Measurements from ENCODE around the gene EMILIN1.
A peak's percentile ranks its signal among the peaks of the same experiment; 100 is the strongest.

EMILIN1 gene

DNA sequence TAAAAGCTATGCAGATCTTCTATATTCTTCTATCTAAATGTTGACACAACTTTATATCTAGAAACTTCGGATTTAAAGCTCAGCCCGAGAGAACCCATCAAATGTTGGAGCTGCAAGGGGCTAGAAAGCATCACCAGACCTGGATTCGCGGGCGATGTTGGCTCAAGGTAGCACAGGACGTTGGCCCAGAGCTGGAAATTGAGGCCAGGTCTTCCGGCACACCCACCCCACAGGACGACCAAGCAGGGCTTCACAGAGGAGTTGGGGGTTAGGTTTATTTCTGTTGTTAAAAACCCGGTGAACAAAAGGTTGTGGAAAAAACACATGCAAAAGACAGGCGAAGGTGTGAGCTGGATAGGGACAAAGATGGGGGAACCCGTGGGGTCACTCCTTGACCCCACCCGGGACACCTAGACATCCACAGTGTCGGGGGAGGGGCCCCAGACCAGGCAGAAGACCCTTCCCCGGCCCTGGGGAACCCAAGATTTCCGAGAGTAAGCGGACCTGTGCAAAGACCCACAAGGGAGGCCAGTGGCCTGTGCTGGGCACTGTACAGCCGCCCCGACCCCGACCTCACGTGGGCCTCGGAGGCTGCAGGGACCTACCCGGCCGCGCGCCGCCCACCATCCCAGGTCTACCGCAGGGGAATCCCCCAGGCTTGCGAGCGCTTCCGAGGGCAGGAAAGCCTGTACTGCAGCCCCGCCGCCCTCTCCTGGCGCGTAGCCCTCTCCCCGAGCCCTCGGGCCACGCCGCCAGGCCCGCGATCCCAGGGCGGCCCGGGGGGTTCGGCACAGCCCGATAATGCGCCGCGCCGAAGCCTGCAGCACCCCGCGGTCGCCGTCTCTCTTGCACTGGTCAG lies 28.8 kb upstream of the EMILIN1 start:
- H3K36me3 Mint-ChIP-seq (ENCODE audit: low read depth) = peaks cover 14% of the 10 kb centered on the region
- no peaks in the 10 kb centered on the region for H3K9me3 Mint-ChIP-seq
- H3K4me1 Mint-ChIP-seq (ENCODE audit: low read depth) = peaks cover 25% of the 10 kb centered on the region
- peak overlapping the region; percentile 100 for H3K27ac Mint-ChIP-seq
- peak overlapping the region; percentile 97 for H3K4me3 Mint-ChIP-seq
- peaks cover 7% of the 10 kb centered on the region for H3K27me3 Mint-ChIP-seq (ENCODE audit: low read depth)
- DNase-seq (ENCODE audit: low spot score) = peak; percentile 77

DNA sequence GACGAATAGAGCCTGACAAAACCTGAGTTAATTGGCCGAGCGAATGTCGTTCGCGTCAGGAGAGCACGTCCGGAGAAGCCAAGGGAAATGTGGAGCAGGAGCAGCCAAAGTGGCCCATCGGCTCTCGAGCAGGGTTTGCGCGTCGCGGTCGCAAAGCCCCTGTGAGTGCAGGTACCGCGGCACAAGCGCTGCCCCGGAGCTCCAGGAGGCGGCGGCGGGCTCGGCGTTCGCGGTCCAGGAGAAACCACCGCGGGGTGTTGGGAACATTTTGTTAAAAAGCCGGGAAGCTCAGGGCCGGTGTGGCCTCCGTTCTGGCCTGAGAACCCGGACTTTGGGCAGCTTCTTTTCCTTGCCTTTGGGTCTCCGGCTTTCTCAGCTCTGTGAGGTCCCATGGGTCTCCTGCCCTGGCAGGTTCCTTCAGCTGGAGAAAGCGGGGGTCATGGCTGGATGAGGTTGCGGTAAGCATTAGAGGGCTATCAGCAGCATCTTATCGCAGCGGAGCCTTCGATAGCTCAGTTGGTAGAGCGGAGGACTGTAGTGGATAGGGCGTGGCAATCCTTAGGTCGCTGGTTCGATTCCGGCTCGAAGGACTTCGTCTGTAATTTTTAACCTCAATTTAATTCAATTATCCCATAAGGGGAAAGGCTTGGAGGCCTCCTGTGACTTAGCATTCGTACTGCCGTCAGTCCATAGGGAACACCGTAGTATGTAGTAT lies 28.0 kb upstream of the EMILIN1 start:
- DNase-seq (ENCODE audit: low spot score) = peak; percentile 90
- H3K27me3 Mint-ChIP-seq (ENCODE audit: low read depth) = peaks cover 7% of the 10 kb centered on the region
- H3K9me3 Mint-ChIP-seq = no peaks in the 10 kb centered on the region
- peak overlapping the region; percentile 100 for H3K27ac Mint-ChIP-seq
- H3K36me3 Mint-ChIP-seq (ENCODE audit: low read depth) = peaks cover 20% of the 10 kb centered on the region
- peak overlapping the region; percentile 97 for H3K4me3 Mint-ChIP-seq
- H3K4me1 Mint-ChIP-seq (ENCODE audit: low read depth) = peaks cover 27% of the 10 kb centered on the region

DNA sequence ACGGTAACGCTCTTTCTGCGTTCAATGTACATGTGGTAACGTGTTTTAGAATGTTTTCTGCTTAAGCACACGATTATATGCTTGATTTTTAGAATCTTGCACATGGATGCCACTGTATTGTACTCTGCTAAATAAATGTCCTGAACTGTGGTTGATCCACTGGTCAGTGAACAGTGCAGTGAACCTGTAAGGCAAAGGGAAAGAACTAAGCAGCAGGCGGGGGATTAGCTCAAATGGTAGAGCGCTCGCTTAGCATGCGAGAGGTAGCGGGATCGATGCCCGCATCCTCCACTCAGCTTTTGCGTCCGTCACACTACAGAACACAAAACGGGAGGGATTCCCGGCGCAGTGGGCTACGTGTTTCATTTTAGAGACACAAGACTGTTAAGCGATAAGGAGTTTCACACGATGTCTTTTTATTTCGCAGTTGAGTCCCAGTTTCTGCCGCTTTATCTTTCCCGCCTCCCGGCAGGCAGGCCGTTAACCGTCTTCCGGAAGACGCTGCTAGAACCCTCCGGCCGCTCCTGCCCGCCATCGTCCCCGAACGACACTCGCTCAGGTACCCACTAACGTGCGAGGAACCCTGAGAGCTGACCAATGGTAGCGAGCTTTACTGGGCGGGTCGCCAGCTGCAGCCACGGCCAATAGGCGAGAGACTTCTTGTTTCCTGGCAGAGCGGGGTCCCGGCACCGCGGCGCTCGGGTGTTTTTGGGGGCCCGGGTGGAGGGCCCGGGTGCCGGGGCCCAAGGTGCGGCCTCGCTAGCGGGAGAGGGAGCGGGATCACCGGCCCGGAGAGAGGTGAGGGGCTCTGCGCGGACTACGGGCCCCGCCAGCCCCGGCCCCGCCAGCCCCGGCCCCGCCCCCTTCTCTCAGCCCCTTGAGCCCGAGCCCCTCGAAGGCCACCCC lies 27.2 kb upstream of the EMILIN1 start, which contains the start of gene AGBL5:
Gene AGBL5, plus strand, starts transcription at position 673 of the 906 bp plus-strand sequence. CDS start 1,291 bp downstream, outside the sequence.
- Mint-ChIP-seq H3K4me3 (peak within 1 kb of the TSS; percentile 97), H3K36me3 (ENCODE audit: low read depth) (peaks cover 27% of the 10 kb centered on the region), H3K27me3 (ENCODE audit: low read depth) (peaks cover 7% of the 10 kb centered on the region), H3K9me3 (no peaks in the 10 kb centered on the region), H3K27ac (peak within 1 kb of the TSS; percentile 100), H3K4me1 (ENCODE audit: low read depth) (peaks cover 27% of the 10 kb centered on the region)
- DNase-seq (ENCODE audit: low spot score) = peak; percentile 94

DNA sequence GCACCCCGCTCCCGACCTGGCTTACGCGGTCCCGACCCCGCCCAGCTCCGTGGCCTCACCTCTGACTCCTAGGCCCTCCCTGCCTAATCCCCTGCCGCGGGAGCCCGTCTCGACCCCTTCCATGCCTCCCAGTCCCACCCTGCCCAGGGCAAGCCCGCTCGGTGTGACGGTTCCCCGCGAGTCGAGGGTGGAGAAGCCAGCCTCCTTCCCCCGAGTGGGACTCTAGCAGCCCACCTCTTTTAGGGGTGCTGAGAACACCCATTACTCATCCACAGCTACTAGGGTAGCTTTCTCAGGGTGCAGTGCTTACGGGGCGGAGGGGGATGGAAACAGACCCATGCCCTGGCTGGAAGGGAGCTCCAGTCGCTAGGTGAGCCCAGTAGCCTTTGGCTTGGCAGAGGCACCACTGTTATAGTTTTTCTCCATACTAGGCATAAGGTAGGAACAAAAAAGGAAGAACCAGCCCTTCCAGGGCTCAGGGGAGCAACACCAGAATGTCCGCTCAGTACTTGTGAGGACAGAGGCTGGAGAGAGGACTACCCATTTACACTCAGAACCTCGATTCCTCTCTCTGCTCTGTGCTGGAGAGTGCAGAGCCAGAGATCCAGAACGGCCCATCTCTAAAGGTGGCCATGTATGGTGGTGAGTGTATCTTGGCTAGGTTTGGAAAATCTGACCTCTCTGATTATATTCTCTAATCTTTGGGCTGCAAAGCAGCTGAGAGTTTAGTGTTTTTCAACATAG lies 26.3 kb upstream of the EMILIN1 start:
- H3K4me3 Mint-ChIP-seq = peak overlapping the region; percentile 88
- no peaks in the 10 kb centered on the region for H3K9me3 Mint-ChIP-seq
- H3K27ac Mint-ChIP-seq = peak overlapping the region; percentile 86
- no peak for DNase-seq (ENCODE audit: low spot score)
- H3K27me3 Mint-ChIP-seq (ENCODE audit: low read depth) = peaks cover 7% of the 10 kb centered on the region
- H3K4me1 Mint-ChIP-seq (ENCODE audit: low read depth) = peaks cover 27% of the 10 kb centered on the region
- H3K36me3 Mint-ChIP-seq (ENCODE audit: low read depth) = peaks cover 30% of the 10 kb centered on the region

DNA sequence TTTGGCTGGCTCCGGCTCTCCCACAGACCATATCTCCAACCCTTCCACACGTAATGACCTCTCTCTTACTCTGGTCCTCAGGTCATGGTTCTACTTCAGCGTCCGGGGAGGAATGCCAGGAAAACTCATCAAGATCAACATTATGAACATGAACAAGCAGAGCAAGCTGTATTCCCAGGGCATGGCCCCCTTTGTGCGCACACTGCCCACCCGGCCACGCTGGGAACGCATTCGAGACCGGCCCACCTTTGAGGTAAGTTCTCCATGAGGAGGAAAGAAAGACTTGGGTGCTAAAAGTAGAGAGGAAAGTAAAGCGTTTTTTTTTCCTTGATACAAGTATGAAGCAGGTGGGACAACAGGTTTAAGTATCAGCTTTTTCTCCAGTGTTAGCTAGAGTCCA lies 25.1 kb upstream of the EMILIN1 start:
- Mint-ChIP-seq H3K36me3 (ENCODE audit: low read depth) (peaks cover 29% of the 10 kb centered on the region), H3K4me3 (peak overlapping the region; percentile 18), H3K27ac (peak overlapping the region; percentile 9), H3K4me1 (ENCODE audit: low read depth) (peaks cover 26% of the 10 kb centered on the region), H3K9me3 (no peaks in the 10 kb centered on the region), H3K27me3 (ENCODE audit: low read depth) (peaks cover 7% of the 10 kb centered on the region)
- no peak for DNase-seq (ENCODE audit: low spot score)

DNA sequence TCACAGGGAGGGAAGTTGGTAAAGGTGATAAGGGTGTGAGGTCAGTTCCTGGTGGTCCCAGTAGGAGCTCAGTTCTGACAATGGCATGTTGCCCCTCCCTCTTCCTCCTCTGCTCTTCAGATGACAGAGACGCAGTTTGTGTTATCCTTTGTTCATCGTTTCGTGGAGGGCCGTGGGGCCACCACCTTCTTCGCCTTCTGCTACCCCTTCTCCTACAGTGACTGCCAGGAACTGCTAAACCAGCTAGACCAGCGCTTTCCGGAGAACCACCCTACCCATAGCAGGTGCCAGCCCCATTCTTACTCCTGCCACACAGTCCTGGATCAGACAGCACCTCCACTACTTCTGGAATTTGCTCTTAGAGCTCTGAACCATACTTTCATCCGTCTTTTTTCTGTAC lies 24.6 kb upstream of the EMILIN1 start:
- Mint-ChIP-seq H3K9me3 (no peaks in the 10 kb centered on the region), H3K36me3 (ENCODE audit: low read depth) (peaks cover 29% of the 10 kb centered on the region), H3K4me3 (peak overlapping the region; percentile 1), H3K27me3 (ENCODE audit: low read depth) (peaks cover 7% of the 10 kb centered on the region), H3K4me1 (ENCODE audit: low read depth) (peaks cover 26% of the 10 kb centered on the region), H3K27ac (no peak overlapping the region)
- no peak for DNase-seq (ENCODE audit: low spot score)

DNA sequence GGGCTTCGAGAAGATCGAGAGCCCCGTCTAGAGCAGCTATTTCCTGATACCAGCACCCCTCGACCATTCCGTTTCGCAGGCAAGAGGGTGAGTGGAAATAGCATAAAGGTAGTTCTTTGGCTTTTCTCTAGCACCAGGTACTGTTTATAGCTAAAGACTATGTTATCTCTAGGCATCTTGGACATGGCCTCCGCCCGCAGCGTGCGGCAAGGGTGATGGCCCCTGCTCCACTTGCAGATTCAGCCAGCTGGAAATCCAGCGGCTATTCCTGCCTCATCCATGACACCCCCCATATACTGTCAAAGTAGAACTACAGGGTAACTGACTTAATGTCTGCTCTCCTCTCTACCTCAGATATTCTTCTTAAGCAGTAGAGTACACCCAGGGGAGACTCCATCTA lies 23.7 kb upstream of the EMILIN1 start:
- Mint-ChIP-seq H3K27me3 (ENCODE audit: low read depth) (peaks cover 7% of the 10 kb centered on the region), H3K27ac (no peak overlapping the region), H3K4me3 (no peak overlapping the region), H3K4me1 (ENCODE audit: low read depth) (peaks cover 20% of the 10 kb centered on the region), H3K9me3 (no peaks in the 10 kb centered on the region), H3K36me3 (ENCODE audit: low read depth) (peaks cover 32% of the 10 kb centered on the region)
- no peak for DNase-seq (ENCODE audit: low spot score)

DNA sequence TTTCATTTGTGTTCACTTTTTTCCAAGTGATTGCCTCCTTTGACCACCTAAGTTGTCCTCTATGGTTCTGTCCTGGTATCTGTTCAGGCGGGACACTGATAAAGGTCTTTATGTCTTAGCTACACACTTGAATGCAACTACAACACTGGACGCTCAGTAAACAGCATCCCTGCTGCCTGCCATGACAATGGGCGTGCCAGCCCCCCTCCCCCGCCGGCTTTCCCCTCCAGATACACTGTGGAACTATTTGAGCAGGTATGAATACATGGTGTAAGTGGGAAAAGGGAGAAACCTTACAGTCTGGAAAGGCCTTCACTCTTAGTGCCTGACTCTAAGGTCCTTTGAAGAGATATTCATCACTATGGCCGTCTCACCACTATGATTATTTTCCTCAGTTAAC lies 21.2 kb upstream of the EMILIN1 start:
- H3K27ac Mint-ChIP-seq = no peak overlapping the region
- H3K4me1 Mint-ChIP-seq (ENCODE audit: low read depth) = peaks cover 10% of the 10 kb centered on the region
- H3K27me3 Mint-ChIP-seq (ENCODE audit: low read depth) = no peaks in the 10 kb centered on the region
- DNase-seq (ENCODE audit: low spot score) = no peak
- H3K9me3 Mint-ChIP-seq = no peaks in the 10 kb centered on the region
- no peak overlapping the region for H3K4me3 Mint-ChIP-seq
- H3K36me3 Mint-ChIP-seq (ENCODE audit: low read depth) = peaks cover 26% of the 10 kb centered on the region

DNA sequence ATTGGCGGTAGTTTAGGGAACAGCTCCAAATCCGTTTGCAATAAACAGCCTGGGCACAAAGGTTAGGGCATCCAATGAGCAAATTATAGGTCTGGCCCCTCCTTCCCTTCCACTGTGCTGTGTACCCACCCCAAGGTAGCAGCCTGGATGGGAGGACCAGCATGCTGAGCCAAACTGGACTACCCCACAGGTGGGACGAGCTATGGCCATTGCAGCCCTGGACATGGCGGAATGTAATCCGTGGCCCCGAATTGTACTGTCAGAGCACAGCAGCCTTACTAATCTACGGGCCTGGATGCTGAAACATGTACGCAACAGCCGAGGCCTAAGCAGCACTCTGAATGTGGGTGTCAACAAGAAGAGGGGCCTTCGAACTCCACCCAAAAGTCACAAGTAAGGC lies 20.2 kb upstream of the EMILIN1 start:
- H3K36me3 Mint-ChIP-seq (ENCODE audit: low read depth) = peaks cover 32% of the 10 kb centered on the region
- peaks cover 4% of the 10 kb centered on the region for H3K4me1 Mint-ChIP-seq (ENCODE audit: low read depth)
- no peaks in the 10 kb centered on the region for H3K27me3 Mint-ChIP-seq (ENCODE audit: low read depth)
- H3K9me3 Mint-ChIP-seq = no peaks in the 10 kb centered on the region
- no peak for DNase-seq (ENCODE audit: low spot score)
- no peak overlapping the region for H3K4me3 Mint-ChIP-seq
- no peak overlapping the region for H3K27ac Mint-ChIP-seq

DNA sequence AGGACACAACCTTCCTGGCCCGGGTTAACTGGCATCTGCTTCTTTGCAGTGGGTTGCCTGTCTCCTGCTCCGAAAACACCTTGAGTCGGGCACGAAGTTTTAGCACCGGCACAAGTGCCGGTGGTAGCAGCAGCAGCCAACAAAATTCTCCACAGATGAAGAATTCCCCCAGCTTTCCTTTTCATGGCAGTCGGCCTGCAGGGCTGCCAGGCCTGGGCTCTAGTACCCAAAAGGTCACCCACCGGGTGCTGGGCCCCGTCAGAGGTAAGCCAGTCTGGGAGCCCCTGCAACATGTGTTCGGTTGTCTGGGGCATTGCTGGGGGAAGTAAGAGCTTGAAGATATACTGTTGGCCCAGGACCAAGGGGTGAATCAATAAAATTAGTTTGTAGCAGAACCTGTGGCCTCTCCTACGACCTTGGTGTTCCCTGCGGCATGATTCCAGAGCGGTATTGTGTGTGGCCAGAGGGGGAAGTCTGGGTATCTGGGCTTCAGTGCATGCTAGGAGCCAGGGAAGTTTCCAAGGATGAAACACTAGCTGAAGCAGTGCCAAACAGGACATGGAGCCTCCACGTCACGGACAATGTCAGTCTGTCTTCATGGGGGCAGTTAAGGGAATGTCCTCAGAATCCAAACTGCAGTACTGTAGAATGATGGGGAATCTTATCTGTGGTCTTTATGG lies 19.1 kb upstream of the EMILIN1 start:
- H3K9me3 Mint-ChIP-seq = no peaks in the 10 kb centered on the region
- H3K4me3 Mint-ChIP-seq = no peak overlapping the region
- no peaks in the 10 kb centered on the region for H3K27me3 Mint-ChIP-seq (ENCODE audit: low read depth)
- no peak overlapping the region for H3K27ac Mint-ChIP-seq
- H3K36me3 Mint-ChIP-seq (ENCODE audit: low read depth) = peaks cover 33% of the 10 kb centered on the region
- peaks cover 2% of the 10 kb centered on the region for H3K4me1 Mint-ChIP-seq (ENCODE audit: low read depth)
- no peak for DNase-seq (ENCODE audit: low spot score)

DNA sequence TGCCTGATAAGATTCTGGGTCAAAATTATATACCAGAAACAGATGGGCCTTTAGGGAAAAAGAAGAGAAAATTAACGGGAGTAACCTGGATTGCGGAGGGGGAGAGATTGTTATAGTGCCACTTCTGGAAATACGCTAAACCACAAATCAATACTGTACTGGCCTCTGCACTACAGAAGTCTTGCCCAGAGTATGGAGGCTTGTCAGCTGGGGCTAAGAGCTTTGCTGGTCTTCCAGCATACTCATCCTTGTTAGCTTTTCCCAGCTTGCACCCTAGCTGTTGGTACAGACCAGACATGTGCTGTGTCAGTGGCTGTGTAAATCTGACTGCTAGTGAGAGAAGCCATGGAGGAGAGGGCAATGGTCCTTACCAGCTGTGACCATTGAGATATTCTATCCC lies 18.1 kb upstream of the EMILIN1 start:
- DNase-seq (ENCODE audit: low spot score) = no peak
- Mint-ChIP-seq H3K36me3 (ENCODE audit: low read depth) (peaks cover 28% of the 10 kb centered on the region), H3K4me3 (no peak overlapping the region), H3K4me1 (ENCODE audit: low read depth) (no peaks in the 10 kb centered on the region), H3K27me3 (ENCODE audit: low read depth) (no peaks in the 10 kb centered on the region), H3K9me3 (no peaks in the 10 kb centered on the region), H3K27ac (no peak overlapping the region)

DNA sequence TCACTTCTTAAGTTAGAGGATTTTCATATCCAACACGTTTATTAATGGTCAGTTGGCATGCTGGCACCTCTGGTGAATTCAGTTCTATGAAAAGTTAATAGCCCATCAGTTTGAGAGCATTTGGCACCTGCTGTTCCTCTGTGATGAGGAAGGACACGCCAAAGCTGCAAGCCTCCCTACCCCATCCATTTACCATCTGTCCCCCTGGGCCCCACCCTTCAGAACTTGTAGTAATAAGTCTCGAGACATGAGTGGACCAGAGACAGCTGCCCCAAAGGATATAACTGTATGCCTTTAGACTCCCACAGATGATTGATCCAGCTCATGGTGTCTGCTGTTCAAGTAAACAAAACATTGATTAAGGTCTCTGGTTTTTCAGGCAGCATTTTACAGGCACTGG lies 13.3 kb upstream of the EMILIN1 start:
- no peak for DNase-seq (ENCODE audit: low spot score)
- H3K4me1 Mint-ChIP-seq (ENCODE audit: low read depth) = peaks cover 26% of the 10 kb centered on the region
- no peak overlapping the region for H3K4me3 Mint-ChIP-seq
- H3K9me3 Mint-ChIP-seq = no peaks in the 10 kb centered on the region
- H3K27ac Mint-ChIP-seq = no peak overlapping the region
- H3K27me3 Mint-ChIP-seq (ENCODE audit: low read depth) = no peaks in the 10 kb centered on the region
- H3K36me3 Mint-ChIP-seq (ENCODE audit: low read depth) = peaks cover 46% of the 10 kb centered on the region

DNA sequence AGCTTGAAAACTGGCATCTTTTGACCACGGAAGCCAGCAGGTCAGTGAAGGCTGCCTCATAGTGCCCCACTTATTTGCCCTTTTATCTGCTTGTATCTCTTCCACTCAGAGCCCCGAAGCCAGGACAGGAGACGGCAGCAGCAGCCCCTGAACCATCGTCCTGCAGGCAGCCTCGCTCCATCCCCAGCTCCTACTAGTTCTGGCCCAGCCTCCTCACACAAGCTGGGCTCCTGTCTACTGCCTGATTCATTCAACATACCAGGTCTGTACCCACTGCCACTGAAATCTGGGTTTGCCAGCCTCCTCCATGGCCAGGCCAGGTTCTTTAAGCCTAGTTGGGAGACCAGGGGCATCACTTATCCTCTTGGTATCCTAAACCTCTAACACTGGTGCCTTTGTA lies 11.0 kb upstream of the EMILIN1 start:
- no peaks in the 10 kb centered on the region for H3K9me3 Mint-ChIP-seq
- H3K4me1 Mint-ChIP-seq (ENCODE audit: low read depth) = peaks cover 37% of the 10 kb centered on the region
- H3K36me3 Mint-ChIP-seq (ENCODE audit: low read depth) = peaks cover 54% of the 10 kb centered on the region
- H3K27me3 Mint-ChIP-seq (ENCODE audit: low read depth) = no peaks in the 10 kb centered on the region
- H3K4me3 Mint-ChIP-seq = no peak overlapping the region
- peak overlapping the region; percentile 41 for H3K27ac Mint-ChIP-seq
- no peak for DNase-seq (ENCODE audit: low spot score)

Measured in T-helper 2 cell treated with Interferon-gamma antibody and Interleukin-4, amounts not matched to agents 5 μg/mL and 100 μg/mL, for 36 hours (primary cell).